ENCODE measurements around the gene CDH26.

DNA sequence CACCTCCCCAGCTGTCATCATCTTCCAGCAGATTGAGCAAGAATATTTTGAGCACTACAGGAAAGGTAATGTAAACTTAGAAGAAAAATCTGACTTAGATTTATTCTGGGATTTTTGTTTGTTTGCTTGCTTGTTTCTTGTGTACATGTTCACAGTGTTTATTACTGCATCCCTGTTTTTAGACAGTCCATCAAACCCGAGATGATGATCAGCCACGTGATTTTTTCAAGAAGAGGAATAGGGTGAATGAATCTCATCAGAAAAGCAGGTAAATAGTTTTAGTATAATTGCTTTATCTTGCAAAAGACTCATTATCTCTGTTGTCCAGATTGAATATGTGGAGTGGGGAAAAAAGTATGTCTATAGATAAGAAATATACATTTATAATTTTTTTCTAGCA, 16.0 kb upstream of the CDH26 start:
- TF ChIP-seq, protein P1, sequence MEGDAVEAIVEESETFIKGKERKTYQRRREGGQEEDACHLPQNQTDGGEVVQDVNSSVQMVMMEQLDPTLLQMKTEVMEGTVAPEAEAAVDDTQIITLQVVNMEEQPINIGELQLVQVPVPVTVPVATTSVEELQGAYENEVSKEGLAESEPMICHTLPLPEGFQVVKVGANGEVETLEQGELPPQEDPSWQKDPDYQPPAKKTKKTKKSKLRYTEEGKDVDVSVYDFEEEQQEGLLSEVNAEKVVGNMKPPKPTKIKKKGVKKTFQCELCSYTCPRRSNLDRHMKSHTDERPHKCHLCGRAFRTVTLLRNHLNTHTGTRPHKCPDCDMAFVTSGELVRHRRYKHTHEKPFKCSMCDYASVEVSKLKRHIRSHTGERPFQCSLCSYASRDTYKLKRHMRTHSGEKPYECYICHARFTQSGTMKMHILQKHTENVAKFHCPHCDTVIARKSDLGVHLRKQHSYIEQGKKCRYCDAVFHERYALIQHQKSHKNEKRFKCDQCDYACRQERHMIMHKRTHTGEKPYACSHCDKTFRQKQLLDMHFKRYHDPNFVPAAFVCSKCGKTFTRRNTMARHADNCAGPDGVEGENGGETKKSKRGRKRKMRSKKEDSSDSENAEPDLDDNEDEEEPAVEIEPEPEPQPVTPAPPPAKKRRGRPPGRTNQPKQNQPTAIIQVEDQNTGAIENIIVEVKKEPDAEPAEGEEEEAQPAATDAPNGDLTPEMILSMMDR (IDR thresholded peaks at IDR 0.05; ENCODE audit: insufficient read depth, low read length), result no peak
- TF ChIP-seq, protein P2, sequence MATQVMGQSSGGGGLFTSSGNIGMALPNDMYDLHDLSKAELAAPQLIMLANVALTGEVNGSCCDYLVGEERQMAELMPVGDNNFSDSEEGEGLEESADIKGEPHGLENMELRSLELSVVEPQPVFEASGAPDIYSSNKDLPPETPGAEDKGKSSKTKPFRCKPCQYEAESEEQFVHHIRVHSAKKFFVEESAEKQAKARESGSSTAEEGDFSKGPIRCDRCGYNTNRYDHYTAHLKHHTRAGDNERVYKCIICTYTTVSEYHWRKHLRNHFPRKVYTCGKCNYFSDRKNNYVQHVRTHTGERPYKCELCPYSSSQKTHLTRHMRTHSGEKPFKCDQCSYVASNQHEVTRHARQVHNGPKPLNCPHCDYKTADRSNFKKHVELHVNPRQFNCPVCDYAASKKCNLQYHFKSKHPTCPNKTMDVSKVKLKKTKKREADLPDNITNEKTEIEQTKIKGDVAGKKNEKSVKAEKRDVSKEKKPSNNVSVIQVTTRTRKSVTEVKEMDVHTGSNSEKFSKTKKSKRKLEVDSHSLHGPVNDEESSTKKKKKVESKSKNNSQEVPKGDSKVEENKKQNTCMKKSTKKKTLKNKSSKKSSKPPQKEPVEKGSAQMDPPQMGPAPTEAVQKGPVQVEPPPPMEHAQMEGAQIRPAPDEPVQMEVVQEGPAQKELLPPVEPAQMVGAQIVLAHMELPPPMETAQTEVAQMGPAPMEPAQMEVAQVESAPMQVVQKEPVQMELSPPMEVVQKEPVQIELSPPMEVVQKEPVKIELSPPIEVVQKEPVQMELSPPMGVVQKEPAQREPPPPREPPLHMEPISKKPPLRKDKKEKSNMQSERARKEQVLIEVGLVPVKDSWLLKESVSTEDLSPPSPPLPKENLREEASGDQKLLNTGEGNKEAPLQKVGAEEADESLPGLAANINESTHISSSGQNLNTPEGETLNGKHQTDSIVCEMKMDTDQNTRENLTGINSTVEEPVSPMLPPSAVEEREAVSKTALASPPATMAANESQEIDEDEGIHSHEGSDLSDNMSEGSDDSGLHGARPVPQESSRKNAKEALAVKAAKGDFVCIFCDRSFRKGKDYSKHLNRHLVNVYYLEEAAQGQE (IDR thresholded peaks at IDR 0.05; ENCODE audit: insufficient replicate concordance, low read depth), result no peak
- 0 out of 2 replicates have a peak, but pooled peaks have one; percentile 6 for TF ChIP-seq SPI1 (IDR thresholded peaks at IDR 0.05; ENCODE audit: borderline replicate concordance, low read depth)
